GM13977 (cell line): ENCODE data around the gene CLIP1.
"Not testable (repeated sequence)": the region's sequence is repeated elsewhere in the genome, so short reads cannot be mapped to it uniquely, and the experiment has no call there.

Source experiments
- DNase-seq: peaks from one replicate; pipeline ENCODE4 v3.0.0; 2012; ENCODE audit warnings: low spot score
- CTCF ChIP-seq: IDR thresholded peaks from 2 replicates; pipeline ENCODE4 v1.5.1; 2012; ENCODE audit warnings: mild to moderate bottlenecking, control low read depth; ENCODE audit not compliant: insufficient read depth; ENCODE audit errors: extremely low read depth, missing control alignments
- in situ Hi-C: fragments of 300-500 bp; cut with MboI; formaldehyde crosslinking; loops from one replicate; pipeline ENCODE4 v1.12.0; 2022; ENCODE audit warnings: low sequenced_read_pairs, low pct_unique_long_range_greater_than_20kb, mixed read lengths, inconsistent platforms; ENCODE audit not compliant: unreplicated experiment

The CLIP1 gene

GRCh38 chr12:122402264-122402663 lies 20.2 kb downstream of the CLIP1 start:
- no peak for DNase-seq
- in situ Hi-C loops: no loop called here
- no peak for TF ChIP-seq CTCF

- in situ Hi-C loops: no loop called here
- TF ChIP-seq CTCF: peak; percentile 69
- peak; percentile 74 for DNase-seq
These were observed 22.7 kb downstream of the CLIP1 start for GRCh38 chr12:122399592-122400373.

GRCh38 chr12:122399254-122399591 lies 23.2 kb downstream of the CLIP1 start:
- DNase-seq: no peak
- no peak for TF ChIP-seq CTCF

GRCh38 chr12:122397981-122398380 lies 24.5 kb downstream of the CLIP1 start:
- in situ Hi-C loops, DNase-seq: not testable (repeated sequence)

More at GRCh38 chr12:122399254-122399591, 23.2 kb downstream of the CLIP1 start:
- in situ Hi-C loops: no loop called here

- TF ChIP-seq CTCF: no peak
- no peak for DNase-seq
- in situ Hi-C loops: no loop called here
These were observed 27.1 kb downstream of the CLIP1 start for GRCh38 chr12:122395319-122395718.

GRCh38 chr12:122394626-122395194 lies 27.8 kb downstream of the CLIP1 start:
- DNase-seq: no peak
- in situ Hi-C loops: no loop called here
- TF ChIP-seq CTCF: no peak

- in situ Hi-C loops: no loop called here
- TF ChIP-seq CTCF: no peak
- DNase-seq: no peak
These were observed 28.7 kb downstream of the CLIP1 start for GRCh38 chr12:122393817-122394216.
